BE2C (cell line): Measurements from ENCODE around the gene SEMA3B.
A peak's percentile ranks its signal among the peaks of the same experiment; 100 is the strongest.
"Not testable (repeated sequence)": the region's sequence is repeated elsewhere in the genome, so short reads cannot be mapped to it uniquely, and the experiment has no call there.

Source experiments
- DNase-seq: peaks from one replicate; pipeline ENCODE4 v3.0.0-alpha.2; 2020
- H3K27me3 ChIP-seq: fragments of 250-450 bp; sonication (Bioruptor Pico); 2 replicates; pipeline ENCODE4 v1.5.1; 2020; ENCODE audit warnings: mild to moderate bottlenecking
- H3K36me3 ChIP-seq: fragments of 250-450 bp; sonication (Bioruptor Pico); 2 replicates; pipeline ENCODE4 v1.5.1; 2020; ENCODE audit warnings: mild to moderate bottlenecking
- H3K4me1 ChIP-seq: fragments of 250-450 bp; sonication (Bioruptor Pico); 2 replicates; pipeline ENCODE4 v1.5.1; 2020
- H3K4me3 ChIP-seq: 2 replicates; pipeline ENCODE4 v1.5.1; 2011; ENCODE audit warnings: low read depth, low read length
- H3K9me3 ChIP-seq: fragments of 250-450 bp; sonication (Bioruptor Pico); 2 replicates; pipeline ENCODE4 v1.5.1; 2020
- CTCF ChIP-seq: IDR thresholded peaks from 2 replicates; pipeline ENCODE4 v1.5.1; 2012; ENCODE audit warnings: mild to moderate bottlenecking, low read depth, low read length

The SEMA3B gene

DNA sequence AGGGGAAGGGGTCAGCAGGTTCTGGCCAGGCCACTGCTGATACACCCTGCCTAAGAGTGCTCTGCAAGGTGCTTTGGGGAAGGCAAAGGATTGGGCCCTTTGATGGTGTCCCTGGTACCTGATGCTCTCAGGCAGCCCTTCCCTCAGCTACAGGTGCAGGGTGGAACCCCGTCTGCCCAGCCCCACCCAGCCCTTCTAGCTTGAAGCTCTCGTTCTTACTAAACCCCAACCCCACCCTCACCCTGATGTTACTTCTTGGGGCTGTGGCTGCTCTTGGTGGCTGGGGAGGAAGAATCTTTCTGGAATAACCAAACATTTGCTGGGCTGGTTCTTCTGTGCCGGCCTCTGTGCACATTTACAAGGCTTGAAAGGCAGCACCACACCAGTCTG lies 26.6 kb upstream of the SEMA3B start:
- H3K9me3 ChIP-seq = no peaks in the 10 kb centered on the region
- DNase-seq = no peak
- H3K27me3 ChIP-seq = no peaks in the 10 kb centered on the region
- no peak overlapping the region for H3K4me3 ChIP-seq
- TF ChIP-seq CTCF = no peak
- H3K4me1 ChIP-seq = peaks cover 4% of the 10 kb centered on the region
- no peaks in the 10 kb centered on the region for H3K36me3 ChIP-seq

GRCh38 chr3:50242851-50243542 lies 25.9 kb upstream of the SEMA3B start:
- DNase-seq = no peak
- Histone ChIP-seq H3K9me3 (no peaks in the 10 kb centered on the region), H3K27me3 (no peaks in the 10 kb centered on the region), H3K36me3 (no peaks in the 10 kb centered on the region), H3K4me3 (no peak overlapping the region), H3K4me1 (peaks cover 4% of the 10 kb centered on the region)
- no peak for TF ChIP-seq CTCF

- no peak for DNase-seq
- no peak for TF ChIP-seq CTCF
- Histone ChIP-seq H3K9me3 (no peaks in the 10 kb centered on the region), H3K4me1 (peaks cover 4% of the 10 kb centered on the region), H3K36me3 (no peaks in the 10 kb centered on the region), H3K27me3 (no peaks in the 10 kb centered on the region), H3K4me3 (no peak overlapping the region)
These were observed 25.4 kb upstream of the SEMA3B start for GRCh38 chr3:50243543-50243895.

DNA sequence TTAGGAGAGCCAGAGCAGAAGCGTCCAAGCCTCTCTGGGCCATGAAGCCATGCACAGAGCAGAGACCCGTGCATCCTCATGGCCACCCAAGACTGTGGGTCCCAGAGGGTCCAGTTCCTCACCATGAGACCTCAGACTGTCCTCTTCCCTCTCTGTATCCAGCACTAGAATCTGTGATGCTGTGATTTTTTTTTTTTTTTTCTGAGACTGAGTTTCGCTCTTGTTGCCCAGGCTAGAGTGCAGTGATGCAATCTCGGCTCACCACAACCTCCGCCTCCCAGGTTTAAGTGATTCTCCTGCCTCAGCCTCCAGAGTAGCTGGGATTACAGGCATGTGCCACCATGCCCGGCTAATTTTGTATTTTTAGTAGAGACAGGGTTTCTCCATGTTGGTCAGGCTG lies 24.1 kb upstream of the SEMA3B start:
- H3K27me3 ChIP-seq, H3K36me3 ChIP-seq, H3K9me3 ChIP-seq, H3K4me3 ChIP-seq, H3K4me1 ChIP-seq, DNase-seq: not testable (repeated sequence)

GRCh38 chr3:50245251-50245745 lies 23.6 kb upstream of the SEMA3B start:
- Histone ChIP-seq H3K9me3 (no peaks in the 10 kb centered on the region), H3K36me3 (no peaks in the 10 kb centered on the region), H3K4me3 (no peak overlapping the region), H3K27me3 (no peaks in the 10 kb centered on the region), H3K4me1 (peaks cover 4% of the 10 kb centered on the region)
- DNase-seq = no peak
- no peak for TF ChIP-seq CTCF

DNA sequence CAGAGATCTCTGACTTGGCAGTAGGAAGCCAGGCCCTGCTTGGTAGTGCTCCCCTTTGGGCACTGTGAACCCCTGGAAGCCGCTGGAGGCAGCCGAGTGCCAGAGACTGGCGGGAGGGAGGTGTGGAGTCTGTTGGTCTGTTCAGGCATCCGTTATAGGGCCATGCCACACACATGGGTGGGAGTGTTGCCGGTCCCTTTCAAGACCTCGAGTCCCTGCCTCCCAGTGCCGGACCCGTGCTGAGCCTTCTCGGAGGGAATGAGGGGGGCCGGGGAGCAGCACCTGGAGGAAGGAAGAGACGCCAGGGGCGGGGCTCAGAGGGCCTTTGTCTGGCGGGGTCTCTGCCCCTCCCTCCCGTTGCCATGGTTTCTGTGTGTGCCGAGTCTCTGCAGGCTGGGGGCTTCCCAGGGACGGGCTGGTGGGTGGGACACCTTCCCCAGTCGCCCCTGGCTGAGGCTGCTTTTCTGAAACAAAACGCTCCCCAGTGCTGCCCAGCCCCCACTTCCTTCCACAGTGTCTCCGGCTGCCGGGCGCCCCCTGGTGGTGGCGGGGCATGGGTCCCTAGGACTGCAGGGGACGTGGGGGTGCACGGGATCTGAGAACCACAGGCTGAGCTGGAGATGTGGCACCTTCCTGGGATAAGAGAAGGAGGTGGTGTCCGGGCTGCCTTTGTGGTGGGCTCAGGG lies 23.0 kb upstream of the SEMA3B start:
- Histone ChIP-seq H3K27me3 (no peaks in the 10 kb centered on the region), H3K9me3 (no peaks in the 10 kb centered on the region), H3K4me1 (peaks cover 4% of the 10 kb centered on the region), H3K4me3 (peak overlapping the region; percentile 55), H3K36me3 (no peaks in the 10 kb centered on the region)
- TF ChIP-seq CTCF = peak; percentile 81
- peak; percentile 89 for DNase-seq
